HCT116 (cell line): ENCODE results near the gene TBC1D3I.
"Not testable (repeated sequence)": the region's sequence is repeated elsewhere in the genome, so short reads cannot be mapped to it uniquely, and the experiment has no call there.

Experiments used
- CEBPB ChIP-seq: IDR thresholded peaks from 2 replicates; pipeline ENCODE4 v1.6.1; 2012; ENCODE audit warnings: low read depth
- CTCF ChIP-seq, 3 experiments: fragments of 200-600 bp in 1 of 3; sonication (generic) in 1 of 3; IDR thresholded peaks in 2 of 3; conservative IDR thresholded peaks in 1 of 3; 2 replicates each; pipeline ENCODE4 v1.5.1; 2012 to 2017; ENCODE audit warnings: low read depth in 2 of 3, low read length in 2 of 3, antibody characterized with exemption in 1 of 3, borderline replicate concordance in 1 of 3, control low read depth in 1 of 3, mild to moderate bottlenecking in 1 of 3, mixed read lengths in 1 of 3, mixed run types in 1 of 3, moderate library complexity in 1 of 3; ENCODE audit not compliant: insufficient read depth in 1 of 3
- ELF1 ChIP-seq: IDR thresholded peaks from 2 replicates; pipeline ENCODE4 v1.6.1; 2012; ENCODE audit warnings: low read depth, borderline replicate concordance
- EZH2 ChIP-seq: fragments of 200-600 bp; sonication (generic); IDR thresholded peaks from 2 replicates; pipeline ENCODE4 v1.6.1; 2017; ENCODE audit warnings: antibody characterized with exemption, mixed run types
- EZH2phosphoT487 ChIP-seq: fragments of 200-600 bp; IDR thresholded peaks from 2 replicates; pipeline ENCODE4 v1.6.1; 2018; ENCODE audit warnings: antibody characterized with exemption, borderline replicate concordance
- JUND ChIP-seq: IDR thresholded peaks from 2 replicates; pipeline ENCODE4 v1.6.1; 2012
- MAX ChIP-seq: IDR thresholded peaks from 2 replicates; pipeline ENCODE4 v1.6.1; 2012
- POLR2A ChIP-seq: IDR thresholded peaks from 2 replicates; pipeline ENCODE4 v1.7.0; 2011; ENCODE audit warnings: borderline replicate concordance; ENCODE audit not compliant: insufficient read depth, insufficient read length; ENCODE audit errors: extremely low read depth
- POLR2AphosphoS5 ChIP-seq: IDR thresholded peaks from 2 replicates; pipeline ENCODE4 v1.6.1; 2011; ENCODE audit warnings: mild to moderate bottlenecking, low read depth, low read length, moderate library complexity
- RAD21 ChIP-seq: IDR thresholded peaks from 2 replicates; pipeline ENCODE4 v1.6.1; 2012; ENCODE audit warnings: low read depth, mild to moderate bottlenecking
- REST ChIP-seq: IDR thresholded peaks from 2 replicates; pipeline ENCODE4 v1.6.1; 2012; ENCODE audit warnings: low read depth
- ZBTB33 ChIP-seq: IDR thresholded peaks from 2 replicates; pipeline ENCODE4 v1.6.1; 2011; ENCODE audit warnings: mild to moderate bottlenecking, low read length, moderate library complexity; ENCODE audit not compliant: insufficient replicate concordance; ENCODE audit errors: extremely low read depth

GRCh38 chr17:36242046-36242445 lies 22.3 kb downstream of the TBC1D3I start:
- not testable (repeated sequence) for TF ChIP-seq CTCF (IDR thresholded peaks at IDR 0.05 in 2 of 3, conservative IDR thresholded peaks at IDR 0.05 in 1 of 3; ENCODE audit: borderline replicate concordance in 1 of 3, insufficient read depth in 1 of 3, low read depth in 2 of 3, low read length in 2 of 3); ZBTB33; POLR2A; POLR2AphosphoS5; JUND; REST; RAD21; EZH2; MAX; CEBPB; ELF1; EZH2phosphoT487
